Measurements from ENCODE around the gene MAGEC2. TPM values are rescaled to one million over a fixed set of nuclear protein-coding genes. Genes with fewer than 3 reads are reported as not detected.

Gene MAGEC2, protein sequence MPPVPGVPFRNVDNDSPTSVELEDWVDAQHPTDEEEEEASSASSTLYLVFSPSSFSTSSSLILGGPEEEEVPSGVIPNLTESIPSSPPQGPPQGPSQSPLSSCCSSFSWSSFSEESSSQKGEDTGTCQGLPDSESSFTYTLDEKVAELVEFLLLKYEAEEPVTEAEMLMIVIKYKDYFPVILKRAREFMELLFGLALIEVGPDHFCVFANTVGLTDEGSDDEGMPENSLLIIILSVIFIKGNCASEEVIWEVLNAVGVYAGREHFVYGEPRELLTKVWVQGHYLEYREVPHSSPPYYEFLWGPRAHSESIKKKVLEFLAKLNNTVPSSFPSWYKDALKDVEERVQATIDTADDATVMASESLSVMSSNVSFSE
- total RNA-seq (not detected), polyA plus RNA-seq (ENCODE audit: insufficient read depth in 1 of 8, insufficient read length in 8 of 8, low replicate concordance in 1 of 8) (not detected)
- long read RNA-seq, donor 1, result 0 reads
- long read RNA-seq, donor 2, result 0 reads
- long read RNA-seq, donor 3, result 0 reads
- long read RNA-seq, donor 4, result 0 reads
- long read RNA-seq, donor 5, result 0 reads
- long read RNA-seq, donor 6, result 0 reads
- long read RNA-seq, donor 7, result 0 reads
- long read RNA-seq, donor 8, result 0 reads
- long read RNA-seq, donor 9, result 0 reads
- long read RNA-seq, donor 10, result 0 reads
- long read RNA-seq, donor 11, result 0 reads

- WGBS (ENCODE audit: insufficient coverage), result 88% methylated on average over 23 of the region's 28 CpGs
- H3K27me3 ChIP-seq (ENCODE audit: control insufficient read depth, insufficient read depth, low read length), result peaks cover 8% of the 10 kb centered on the region
- no peaks in the 10 kb centered on the region for H3K36me3 ChIP-seq (ENCODE audit: control insufficient read depth, insufficient read depth, low read length)
- no peaks in the 10 kb centered on the region for H3K4me1 ChIP-seq (ENCODE audit: control insufficient read depth, insufficient read depth, low read length)
- no peak within 1 kb of the TSS for H3K4me3 ChIP-seq (ENCODE audit: low read length)
- no peaks in the 10 kb centered on the region for H3K9me3 ChIP-seq (replicated peaks; ENCODE audit: control insufficient read depth, low read depth, low read length)
- DNase-seq, result no peak
- no peak within 1 kb of the TSS for H3K27ac ChIP-seq (ENCODE audit: low read length)
Measured at GRCh38 chrX:142204522-142205433, at the start of gene MAGEC2. Gene MAGEC2 (minus strand): TSS chrX:142205290. CDS start chrX:142203987, 1,303 bp downstream.

GRCh38 chrX:142251680-142252079, 46.6 kb upstream of the MAGEC2 start:
- Histone ChIP-seq H3K36me3 (ENCODE audit: control insufficient read depth, insufficient read depth, low read length) (no peaks in the 10 kb centered on the region), H3K9me3 (replicated peaks; ENCODE audit: control insufficient read depth, low read depth, low read length) (no peaks in the 10 kb centered on the region), H3K27ac (ENCODE audit: low read length) (no peak overlapping the region), H3K4me3 (ENCODE audit: low read length) (no peak overlapping the region), H3K27me3 (ENCODE audit: control insufficient read depth, insufficient read depth, low read length) (no peaks in the 10 kb centered on the region), H3K4me1 (ENCODE audit: control insufficient read depth, insufficient read depth, low read length) (no peaks in the 10 kb centered on the region)
- no CpG with 5 or more reads among the region's 4 CpGs for WGBS (ENCODE audit: insufficient coverage)
- peak; percentile 54 for DNase-seq

DNA sequence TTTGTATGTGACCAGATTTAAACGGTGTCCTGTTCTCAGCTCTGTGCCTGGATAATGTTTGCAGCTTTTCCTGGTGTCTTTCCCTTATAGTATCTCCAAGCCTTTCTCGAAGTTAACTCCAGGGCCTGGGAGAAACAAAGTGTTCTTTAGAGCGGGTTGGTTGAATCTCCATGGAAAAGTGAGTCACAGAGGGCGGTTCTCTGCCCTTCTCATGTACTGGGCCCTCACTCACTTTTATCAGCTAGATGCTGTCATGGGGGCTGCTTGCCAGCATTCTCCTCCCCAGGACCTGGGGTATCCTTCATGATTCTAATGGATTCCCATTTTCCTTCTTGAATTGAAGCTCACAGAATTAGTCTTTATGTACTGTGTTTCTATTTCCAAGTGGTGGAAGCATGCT, 46.1 kb upstream of the MAGEC2 start:
- H3K4me3 ChIP-seq (ENCODE audit: low read length), result no peak overlapping the region
- H3K27ac ChIP-seq (ENCODE audit: low read length), result no peak overlapping the region
- no peak for DNase-seq
- WGBS (ENCODE audit: insufficient coverage), result 82% methylated on average over 2 of the region's 4 CpGs
- H3K4me1 ChIP-seq (ENCODE audit: control insufficient read depth, insufficient read depth, low read length), result no peaks in the 10 kb centered on the region
- H3K9me3 ChIP-seq (replicated peaks; ENCODE audit: control insufficient read depth, low read depth, low read length), result no peaks in the 10 kb centered on the region
- no peaks in the 10 kb centered on the region for H3K36me3 ChIP-seq (ENCODE audit: control insufficient read depth, insufficient read depth, low read length)
- no peaks in the 10 kb centered on the region for H3K27me3 ChIP-seq (ENCODE audit: control insufficient read depth, insufficient read depth, low read length)

GRCh38 chrX:142250502-142250901, 45.4 kb upstream of the MAGEC2 start:
- Histone ChIP-seq H3K4me3 (ENCODE audit: low read length) (no peak overlapping the region), H3K27ac (ENCODE audit: low read length) (no peak overlapping the region), H3K27me3 (ENCODE audit: control insufficient read depth, insufficient read depth, low read length) (no peaks in the 10 kb centered on the region), H3K9me3 (replicated peaks; ENCODE audit: control insufficient read depth, low read depth, low read length) (no peaks in the 10 kb centered on the region), H3K4me1 (ENCODE audit: control insufficient read depth, insufficient read depth, low read length) (no peaks in the 10 kb centered on the region), H3K36me3 (ENCODE audit: control insufficient read depth, insufficient read depth, low read length) (no peaks in the 10 kb centered on the region)
- DNase-seq, result no peak
- 92% methylated on average over 2 of the region's 4 CpGs for WGBS (ENCODE audit: insufficient coverage)

DNA sequence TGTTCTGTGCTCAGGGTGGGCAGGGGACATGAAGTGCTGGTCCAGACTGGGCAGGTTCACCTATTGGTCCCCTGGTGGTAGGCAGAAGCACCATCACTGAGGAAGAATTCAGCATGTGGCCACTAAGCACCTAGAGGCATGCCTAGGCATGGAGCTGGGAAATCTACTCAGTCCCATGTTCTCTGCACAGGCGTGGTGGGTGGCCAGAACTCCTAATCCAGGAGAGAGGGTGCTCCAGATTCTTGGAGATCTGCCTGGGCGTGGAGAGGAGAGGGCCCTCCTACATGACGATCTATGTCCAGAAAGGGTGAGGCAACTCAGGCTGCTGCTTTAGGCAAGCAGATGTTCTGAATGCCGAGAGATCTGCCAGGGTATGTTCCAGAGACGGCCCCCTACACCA, 44.6 kb upstream of the MAGEC2 start:
- no peaks in the 10 kb centered on the region for H3K4me1 ChIP-seq (ENCODE audit: control insufficient read depth, insufficient read depth, low read length)
- 100% methylated on average over 1 of the region's 5 CpGs for WGBS (ENCODE audit: insufficient coverage)
- H3K4me3 ChIP-seq (ENCODE audit: low read length), result no peak overlapping the region
- no peaks in the 10 kb centered on the region for H3K27me3 ChIP-seq (ENCODE audit: control insufficient read depth, insufficient read depth, low read length)
- no peaks in the 10 kb centered on the region for H3K36me3 ChIP-seq (ENCODE audit: control insufficient read depth, insufficient read depth, low read length)
- no peak overlapping the region for H3K27ac ChIP-seq (ENCODE audit: low read length)
- no peak for DNase-seq
- H3K9me3 ChIP-seq (replicated peaks; ENCODE audit: control insufficient read depth, low read depth, low read length), result no peaks in the 10 kb centered on the region

DNA sequence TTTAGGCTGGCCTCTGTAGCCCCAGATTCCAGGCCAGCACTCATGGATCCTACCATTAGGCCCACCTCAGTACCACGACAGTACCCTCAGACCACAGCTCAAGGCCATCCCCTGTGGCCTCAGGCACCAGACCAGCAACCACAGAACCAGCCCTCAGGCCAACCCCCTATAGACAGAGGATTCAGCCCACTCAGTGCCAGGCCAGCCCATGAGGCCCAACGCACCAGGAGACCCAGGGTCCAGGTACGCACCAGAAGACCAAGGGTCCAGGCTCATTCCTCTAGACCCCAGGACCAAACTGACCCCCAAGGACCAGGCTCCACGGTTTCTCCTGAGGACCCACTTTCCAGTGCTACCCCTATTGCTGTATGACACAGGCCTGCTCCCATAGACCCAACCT, 39.5 kb upstream of the MAGEC2 start:
- 62% methylated on average over 4 of the region's 4 CpGs for WGBS (ENCODE audit: insufficient coverage)
- no peak overlapping the region for H3K27ac ChIP-seq (ENCODE audit: low read length)
- no peak for DNase-seq
- H3K36me3 ChIP-seq (ENCODE audit: control insufficient read depth, insufficient read depth, low read length), result no peaks in the 10 kb centered on the region
- no peak overlapping the region for H3K4me3 ChIP-seq (ENCODE audit: low read length)
- no peaks in the 10 kb centered on the region for H3K4me1 ChIP-seq (ENCODE audit: control insufficient read depth, insufficient read depth, low read length)
- no peaks in the 10 kb centered on the region for H3K9me3 ChIP-seq (replicated peaks; ENCODE audit: control insufficient read depth, low read depth, low read length)
- H3K27me3 ChIP-seq (ENCODE audit: control insufficient read depth, insufficient read depth, low read length), result no peaks in the 10 kb centered on the region

DNA sequence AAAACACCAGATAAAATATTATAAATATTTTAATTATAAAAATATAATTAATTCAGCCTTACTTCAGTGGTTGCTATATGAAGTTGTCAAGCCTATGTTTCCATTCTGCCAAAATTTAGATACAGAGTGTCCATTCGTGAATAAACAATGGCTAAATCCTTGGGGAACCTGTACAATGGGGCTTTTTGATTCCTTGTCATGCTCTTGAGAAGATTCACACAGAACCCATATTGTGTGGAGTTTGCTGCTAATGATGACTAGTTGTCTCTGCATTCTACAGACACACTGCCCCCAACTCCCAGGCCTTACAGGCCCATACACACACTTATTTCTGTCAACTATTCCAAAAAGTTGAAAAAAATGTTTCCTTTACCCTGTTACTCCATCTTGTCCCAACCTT, 33.4 kb upstream of the MAGEC2 start:
- H3K4me1 ChIP-seq (ENCODE audit: control insufficient read depth, insufficient read depth, low read length), result no peaks in the 10 kb centered on the region
- H3K27ac ChIP-seq (ENCODE audit: low read length), result no peak overlapping the region
- no CpG with 5 or more reads among the region's 1 CpG for WGBS (ENCODE audit: insufficient coverage)
- DNase-seq, result no peak
- no peak overlapping the region for H3K4me3 ChIP-seq (ENCODE audit: low read length)
- H3K9me3 ChIP-seq (replicated peaks; ENCODE audit: control insufficient read depth, low read depth, low read length), result no peaks in the 10 kb centered on the region
- H3K36me3 ChIP-seq (ENCODE audit: control insufficient read depth, insufficient read depth, low read length), result no peaks in the 10 kb centered on the region
- H3K27me3 ChIP-seq (ENCODE audit: control insufficient read depth, insufficient read depth, low read length), result peaks cover 2% of the 10 kb centered on the region

DNA sequence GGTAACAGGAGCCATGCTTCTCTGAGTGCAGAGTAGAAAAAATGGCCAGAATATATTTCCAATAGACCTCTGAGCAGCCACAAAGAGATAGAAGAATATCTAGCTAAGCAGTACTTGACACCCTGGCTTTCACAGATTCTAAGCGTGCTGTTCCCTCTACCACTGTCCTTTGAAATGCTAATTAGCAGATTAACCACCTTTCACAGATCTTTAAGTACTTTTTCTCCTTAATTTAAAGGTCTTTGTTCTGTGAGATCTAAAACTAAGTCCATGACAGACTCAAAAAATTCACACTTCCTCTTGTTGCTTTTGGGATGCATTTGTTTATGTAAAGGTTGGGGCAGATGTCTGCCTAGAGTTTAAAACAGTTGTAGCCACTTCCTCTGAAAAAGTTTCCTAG, 28.3 kb upstream of the MAGEC2 start:
- no peak for DNase-seq
- Histone ChIP-seq H3K4me1 (ENCODE audit: control insufficient read depth, insufficient read depth, low read length) (no peaks in the 10 kb centered on the region), H3K9me3 (replicated peaks; ENCODE audit: control insufficient read depth, low read depth, low read length) (no peaks in the 10 kb centered on the region), H3K27me3 (ENCODE audit: control insufficient read depth, insufficient read depth, low read length) (peaks cover 2% of the 10 kb centered on the region), H3K36me3 (ENCODE audit: control insufficient read depth, insufficient read depth, low read length) (no peaks in the 10 kb centered on the region), H3K27ac (ENCODE audit: low read length) (no peak overlapping the region), H3K4me3 (ENCODE audit: low read length) (no peak overlapping the region)
- no CpG with 5 or more reads among the region's 1 CpG for WGBS (ENCODE audit: insufficient coverage)

GRCh38 chrX:142214081-142214480, 9.0 kb upstream of the MAGEC2 start:
- no peaks in the 10 kb centered on the region for H3K4me1 ChIP-seq (ENCODE audit: control insufficient read depth, insufficient read depth, low read length)
- H3K36me3 ChIP-seq (ENCODE audit: control insufficient read depth, insufficient read depth, low read length), result no peaks in the 10 kb centered on the region
- H3K4me3 ChIP-seq (ENCODE audit: low read length), result no peak overlapping the region
- no peaks in the 10 kb centered on the region for H3K27me3 ChIP-seq (ENCODE audit: control insufficient read depth, insufficient read depth, low read length)
- H3K27ac ChIP-seq (ENCODE audit: low read length), result no peak overlapping the region
- no peak for DNase-seq
- no peaks in the 10 kb centered on the region for H3K9me3 ChIP-seq (replicated peaks; ENCODE audit: control insufficient read depth, low read depth, low read length)
- WGBS (ENCODE audit: insufficient coverage), result 82% methylated on average over 1 of the region's 4 CpGs

GRCh38 chrX:142201113-142201512, 4.0 kb downstream of the MAGEC2 start:
- H3K4me1 ChIP-seq (ENCODE audit: control insufficient read depth, insufficient read depth, low read length), result no peaks in the 10 kb centered on the region
- WGBS (ENCODE audit: insufficient coverage), result 58% methylated on average over 1 of the region's 2 CpGs
- no peaks in the 10 kb centered on the region for H3K36me3 ChIP-seq (ENCODE audit: control insufficient read depth, insufficient read depth, low read length)

More at GRCh38 chrX:142201113-142201512, 4.0 kb downstream of the MAGEC2 start:
- no peaks in the 10 kb centered on the region for H3K9me3 ChIP-seq (replicated peaks; ENCODE audit: control insufficient read depth, low read depth, low read length)
- peaks cover 6% of the 10 kb centered on the region for H3K27me3 ChIP-seq (ENCODE audit: control insufficient read depth, insufficient read depth, low read length)
- DNase-seq, result no peak
- H3K4me3 ChIP-seq (ENCODE audit: low read length), result no peak overlapping the region
- H3K27ac ChIP-seq (ENCODE audit: low read length), result no peak overlapping the region
